HG03378 (cell line): ENCODE data around the gene FIS1.
A peak's percentile ranks its signal among the peaks of the same experiment; 100 is the strongest.
"Not testable (repeated sequence)": the region's sequence is repeated elsewhere in the genome, so short reads cannot be mapped to it uniquely, and the experiment has no call there.

Source experiments
- ATAC-seq: cut with Tn5 transposase; IDR thresholded peaks from one replicate; pipeline ENCODE4 v1.9.1; 2021; ENCODE audit warnings: mild to moderate bottlenecking, moderate library complexity; ENCODE audit not compliant: unreplicated experiment

Gene FIS1

DNA sequence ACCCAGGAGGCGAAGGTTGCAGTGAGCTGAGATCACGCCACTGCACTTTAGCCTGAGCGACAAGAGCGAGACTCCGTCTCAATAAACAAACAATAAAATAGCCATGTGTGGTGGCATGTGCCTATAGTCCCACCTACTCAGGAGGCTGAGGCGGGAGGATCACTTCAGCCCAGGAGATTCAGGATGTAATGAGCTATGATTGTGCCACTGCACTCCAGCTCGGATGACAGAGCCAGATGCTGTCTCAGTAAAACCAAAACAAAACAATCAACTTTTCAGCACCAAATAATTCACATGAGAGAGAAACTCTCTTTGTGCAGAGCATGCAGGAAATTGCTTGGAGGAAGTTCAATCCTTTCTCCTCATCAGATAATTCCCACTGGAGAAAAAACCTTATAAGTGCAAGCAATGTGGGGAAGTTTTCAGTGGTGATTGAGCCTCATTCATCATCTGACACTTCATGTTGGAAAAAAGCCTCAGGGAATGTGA is 13.4 kb upstream of the FIS1 start:
- ATAC-seq, result no peak

DNA sequence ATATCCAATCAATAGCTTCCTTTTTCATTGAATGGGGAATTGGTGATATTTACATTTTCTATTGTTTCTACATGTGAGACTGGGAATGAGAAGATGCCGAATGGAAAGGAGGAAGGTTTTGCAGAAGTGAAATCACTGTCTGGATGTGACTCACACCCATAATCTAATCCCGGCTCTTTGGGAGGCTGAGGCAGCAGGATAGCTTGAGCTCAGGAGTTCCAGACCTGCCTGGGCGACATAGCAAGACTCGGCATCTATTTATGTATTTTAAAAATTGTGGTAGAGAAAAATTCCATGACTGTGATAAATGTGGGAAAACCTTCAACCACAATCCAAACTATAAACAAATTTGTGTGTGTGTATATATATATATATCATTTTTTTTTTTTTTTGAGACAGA is 10.9 kb upstream of the FIS1 start:
- ATAC-seq, result no peak

DNA sequence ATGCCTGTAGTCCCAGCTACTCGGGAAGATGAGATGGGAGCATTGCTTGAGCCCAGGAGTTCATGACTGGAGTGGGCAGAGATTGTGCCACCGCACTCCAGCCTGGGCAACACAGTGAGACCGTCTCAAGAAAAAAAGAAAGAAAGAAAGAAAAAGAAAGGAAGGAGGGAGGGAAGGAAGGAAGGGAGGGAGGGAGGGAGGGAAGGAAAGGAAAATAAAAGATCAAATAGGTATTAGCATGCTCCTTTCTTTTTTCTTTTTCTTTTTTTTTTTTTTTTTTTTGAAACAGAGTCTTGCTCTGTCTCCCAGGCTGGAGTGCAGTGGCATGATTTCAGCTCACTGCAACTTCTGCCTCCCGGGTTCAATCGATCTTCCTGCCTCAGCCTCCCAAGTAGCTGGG is 8.3 kb upstream of the FIS1 start:
- not testable (repeated sequence) for ATAC-seq

DNA sequence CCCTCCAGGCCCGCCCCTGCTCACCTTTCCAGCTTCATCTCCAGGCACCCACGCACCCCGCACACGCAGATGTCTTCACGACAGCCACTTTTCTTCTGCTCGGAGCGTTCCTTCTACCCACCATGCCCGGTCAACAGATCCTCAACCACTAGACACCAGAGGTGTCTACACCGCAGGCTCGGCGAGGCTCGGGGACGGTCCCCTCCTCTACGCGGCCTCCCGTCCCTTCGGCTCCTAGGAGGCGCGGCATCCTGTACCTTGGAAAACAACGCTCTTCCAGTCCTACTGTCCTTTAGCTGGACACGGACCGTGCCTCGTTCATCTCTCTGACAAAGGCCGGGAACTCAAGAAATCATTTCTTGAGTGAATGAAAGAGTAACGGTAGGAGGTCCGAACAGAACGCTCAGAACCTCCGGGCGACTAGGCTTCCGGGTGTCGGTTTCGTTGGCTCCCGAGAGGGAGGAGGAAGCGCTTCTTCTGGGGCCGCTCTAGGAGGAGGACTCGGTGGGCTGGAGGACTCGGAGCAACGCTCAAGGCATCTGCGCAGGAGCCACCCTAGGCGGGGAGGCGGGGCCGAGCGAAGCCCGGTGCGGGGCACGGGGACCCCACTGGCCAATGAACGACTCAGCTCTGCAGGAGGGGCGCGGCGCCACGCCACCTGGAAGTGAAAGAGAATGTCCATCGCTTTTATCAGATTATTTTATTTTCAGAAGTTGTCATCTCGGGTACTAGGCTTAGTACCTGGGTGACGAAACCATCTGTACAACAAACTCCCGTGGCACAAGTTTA is 7.2 kb upstream of the FIS1 start:
- peak; percentile 87 for ATAC-seq

DNA sequence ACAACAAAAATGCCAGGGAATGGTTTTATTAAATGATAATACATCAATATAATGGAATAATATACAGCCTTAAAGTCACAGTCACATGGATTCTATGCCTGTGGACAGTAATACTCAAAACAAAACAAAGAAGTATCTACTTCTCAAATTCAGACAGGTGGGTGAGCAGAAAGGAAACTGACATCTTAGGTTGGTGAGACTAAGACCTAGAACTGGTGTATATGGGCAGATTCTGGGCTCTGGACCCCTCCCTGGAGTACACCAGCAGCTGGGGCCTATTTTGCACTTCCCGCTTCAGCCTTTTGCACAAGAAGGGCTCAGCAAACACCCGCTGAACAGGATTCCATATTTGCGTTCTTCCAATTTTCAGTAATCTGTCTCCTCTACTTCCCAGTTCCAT is 5.4 kb upstream of the FIS1 start:
- no peak for ATAC-seq

DNA sequence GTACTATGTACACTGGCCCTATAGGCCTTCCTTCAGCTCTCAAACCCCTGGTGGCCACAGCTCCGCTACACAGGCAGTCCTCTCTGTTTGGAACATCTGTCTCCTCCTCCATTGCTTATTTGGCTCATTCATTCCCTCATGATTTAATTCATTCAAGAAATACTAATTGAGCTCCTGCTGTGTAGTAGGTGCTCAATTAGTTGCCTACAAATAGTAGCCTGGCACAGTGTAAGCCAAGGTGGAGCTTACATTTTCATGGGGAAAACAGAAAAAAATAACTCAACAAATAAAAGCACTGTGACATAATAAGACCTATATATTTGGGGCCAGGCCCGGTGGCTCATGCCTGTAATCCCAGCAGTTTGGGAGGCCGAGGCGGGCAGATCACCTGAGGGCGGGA is 3.4 kb upstream of the FIS1 start:
- no peak for ATAC-seq

DNA sequence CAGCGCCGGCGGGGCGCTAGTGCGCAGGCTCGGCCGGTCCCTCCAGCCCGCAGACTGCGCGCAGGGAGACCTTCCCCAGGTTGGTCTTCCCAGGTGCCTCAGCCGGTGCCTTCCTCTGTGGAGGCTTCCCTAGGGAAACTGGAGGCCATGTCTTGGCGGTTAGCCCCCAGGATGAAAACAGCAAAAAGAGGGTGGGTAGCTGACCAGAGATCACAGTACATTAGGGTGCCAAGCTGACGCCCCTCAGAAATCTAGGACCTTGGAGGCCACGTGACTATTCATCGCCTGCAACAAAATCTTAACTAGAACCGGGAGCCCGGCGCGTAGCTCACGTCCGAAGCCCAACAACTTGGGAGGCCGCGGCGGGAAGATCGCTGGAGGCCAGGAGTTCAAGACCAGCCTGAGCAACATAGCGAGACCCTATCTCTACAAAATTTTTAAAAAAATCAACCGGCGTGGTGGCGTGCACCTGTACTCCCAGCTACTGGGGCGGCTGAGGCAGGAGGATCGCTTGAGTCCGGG is 327 bp upstream of the FIS1 start:
- ATAC-seq, result no peak

DNA sequence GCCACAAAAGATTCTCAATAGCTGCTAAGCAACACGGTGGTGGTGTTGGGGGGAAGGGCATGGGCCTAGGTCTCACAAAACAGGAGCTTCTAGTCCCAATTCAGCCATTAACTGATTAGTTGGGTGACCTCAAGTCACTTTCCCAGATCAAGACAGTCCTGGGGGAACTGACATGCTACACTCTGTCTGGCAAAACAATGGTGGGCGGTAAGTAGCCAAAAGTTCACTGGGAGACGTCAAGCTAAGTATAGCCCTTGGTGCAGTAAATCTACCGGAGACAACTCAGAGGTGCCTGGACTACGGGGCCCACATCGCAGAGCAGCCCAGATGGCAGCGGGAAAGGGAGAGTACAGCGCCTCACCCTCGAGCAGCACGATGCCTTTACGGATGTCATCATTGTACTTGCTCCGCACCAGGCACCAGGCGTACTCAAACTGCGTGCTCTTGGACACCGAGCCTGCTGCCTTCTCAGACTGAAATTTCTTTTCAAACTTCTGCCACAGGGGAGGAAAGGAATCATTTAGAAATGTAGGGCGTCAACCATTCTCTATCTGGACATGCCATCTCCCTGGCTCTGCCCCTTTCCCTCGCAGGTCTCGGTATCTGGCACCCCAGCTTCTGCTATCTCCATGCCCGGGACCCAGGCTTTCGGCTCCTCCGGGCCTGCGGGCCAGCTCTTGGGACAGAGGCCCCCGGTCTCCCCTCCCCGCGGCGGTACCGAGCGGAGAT is 1.1 kb downstream of the FIS1 start:
- no peak for ATAC-seq

DNA sequence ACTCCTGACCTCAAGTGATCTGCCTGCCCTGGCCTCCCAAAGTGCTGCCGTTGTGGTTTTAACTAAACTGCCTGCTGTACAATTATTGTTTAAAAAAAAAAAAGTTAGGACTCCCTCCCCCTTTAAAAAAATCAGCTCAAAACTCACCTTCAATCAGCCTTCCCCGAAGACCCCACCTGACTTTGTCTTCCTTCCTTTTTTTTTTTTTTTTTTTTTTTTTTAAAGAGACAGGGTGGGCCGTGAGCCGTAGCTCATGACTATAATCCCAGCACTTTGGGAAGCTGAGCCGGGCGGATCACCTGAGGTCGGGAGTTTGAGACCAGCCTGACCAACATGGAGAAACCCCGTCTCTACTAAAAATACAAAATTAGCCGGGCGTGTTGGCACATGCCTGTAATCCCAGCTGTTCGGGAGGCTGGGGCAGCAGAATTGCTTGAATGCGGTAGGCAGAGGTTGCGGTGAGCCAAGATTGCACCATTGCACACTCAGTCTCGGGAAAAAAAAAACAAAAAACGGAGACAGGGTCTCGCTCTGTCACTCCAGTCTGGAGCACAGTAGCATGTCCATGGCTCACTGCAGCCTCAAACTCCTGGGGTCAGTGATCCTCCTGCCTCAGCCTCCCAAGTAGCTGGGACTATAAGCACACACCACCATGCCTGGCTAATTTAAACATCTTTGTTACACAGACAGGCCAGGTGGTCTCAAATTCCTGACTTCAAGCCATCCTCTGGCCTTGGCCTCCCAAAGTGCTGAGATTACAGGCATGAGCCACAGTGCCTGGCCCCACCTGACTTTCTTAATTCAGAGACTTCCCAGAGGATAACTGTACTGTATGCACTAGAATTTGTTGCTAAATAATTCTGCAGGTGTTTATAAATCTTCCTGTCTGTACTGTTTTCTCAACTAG is 3.2 kb downstream of the FIS1 start:
- ATAC-seq, result no peak

DNA sequence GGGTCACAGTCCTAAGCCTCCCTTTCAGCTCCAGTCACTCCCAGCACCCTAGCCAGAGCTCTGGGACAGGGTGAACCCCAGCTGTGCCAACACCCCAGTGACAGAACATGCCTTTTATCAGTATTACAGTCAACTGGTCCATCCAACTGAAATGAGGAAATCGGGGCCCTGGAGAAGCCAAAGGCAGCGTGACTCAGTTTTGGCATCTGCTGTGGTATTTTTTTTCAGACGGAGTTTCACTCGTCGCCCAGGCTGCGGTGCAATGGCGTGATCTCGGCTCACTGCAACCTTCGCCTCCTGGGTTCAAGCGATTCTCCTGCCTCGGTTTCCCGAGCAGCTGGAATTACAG is 3.9 kb downstream of the FIS1 start:
- ATAC-seq, result no peak

DNA sequence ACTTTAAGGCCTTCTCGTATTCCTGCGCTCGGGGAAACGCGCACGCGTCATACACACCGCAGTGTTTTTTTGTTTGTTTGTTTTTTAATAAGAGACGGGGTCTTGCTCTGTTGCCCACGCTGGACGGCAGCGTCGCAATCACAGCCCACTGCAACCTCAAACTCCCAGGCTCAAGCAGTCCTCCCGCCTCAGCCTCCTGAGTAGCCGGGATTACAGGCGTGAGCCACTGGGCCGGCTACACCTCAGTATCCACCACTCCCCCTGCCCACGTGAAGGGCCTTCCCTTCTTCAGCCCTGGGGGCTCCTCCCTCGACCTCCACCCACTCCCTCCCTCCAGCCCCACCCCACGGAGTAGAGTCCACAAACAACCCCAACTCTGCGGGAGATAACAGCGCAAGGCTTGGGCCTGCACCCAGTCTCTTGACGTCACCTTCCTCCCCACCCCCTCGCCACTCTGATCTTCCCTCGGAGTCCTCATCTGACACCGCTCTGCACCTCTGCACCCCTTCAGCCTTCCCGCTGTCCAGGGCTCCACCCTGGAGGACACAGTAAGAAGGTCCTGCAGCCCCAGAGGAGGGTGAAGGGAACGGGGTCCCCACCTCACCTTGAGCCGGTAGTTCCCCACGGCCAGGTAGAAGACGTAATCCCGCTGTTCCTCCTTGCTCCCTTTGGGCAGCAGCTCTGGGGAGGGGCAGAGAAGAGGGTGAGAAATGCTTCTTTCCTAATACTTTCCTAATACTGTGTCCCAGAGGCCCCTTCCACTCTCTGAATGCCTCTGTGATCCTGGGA is 4.5 kb downstream of the FIS1 start:
- ATAC-seq, result no peak

DNA sequence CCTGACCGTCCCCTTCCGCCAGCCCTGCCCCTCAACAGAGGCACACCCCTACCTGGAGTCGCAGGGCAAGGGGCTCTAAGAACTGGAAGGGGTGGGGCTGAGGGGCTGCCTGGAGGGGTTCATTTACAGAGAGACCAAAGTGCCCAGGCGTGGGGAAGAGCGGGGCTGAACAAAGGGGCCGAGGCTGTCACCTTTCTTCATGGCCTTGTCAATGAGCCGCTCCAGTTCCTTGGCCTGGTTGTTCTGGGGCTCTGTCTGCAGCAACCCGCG is 5.0 kb downstream of the FIS1 start:
- ATAC-seq, result no peak

DNA sequence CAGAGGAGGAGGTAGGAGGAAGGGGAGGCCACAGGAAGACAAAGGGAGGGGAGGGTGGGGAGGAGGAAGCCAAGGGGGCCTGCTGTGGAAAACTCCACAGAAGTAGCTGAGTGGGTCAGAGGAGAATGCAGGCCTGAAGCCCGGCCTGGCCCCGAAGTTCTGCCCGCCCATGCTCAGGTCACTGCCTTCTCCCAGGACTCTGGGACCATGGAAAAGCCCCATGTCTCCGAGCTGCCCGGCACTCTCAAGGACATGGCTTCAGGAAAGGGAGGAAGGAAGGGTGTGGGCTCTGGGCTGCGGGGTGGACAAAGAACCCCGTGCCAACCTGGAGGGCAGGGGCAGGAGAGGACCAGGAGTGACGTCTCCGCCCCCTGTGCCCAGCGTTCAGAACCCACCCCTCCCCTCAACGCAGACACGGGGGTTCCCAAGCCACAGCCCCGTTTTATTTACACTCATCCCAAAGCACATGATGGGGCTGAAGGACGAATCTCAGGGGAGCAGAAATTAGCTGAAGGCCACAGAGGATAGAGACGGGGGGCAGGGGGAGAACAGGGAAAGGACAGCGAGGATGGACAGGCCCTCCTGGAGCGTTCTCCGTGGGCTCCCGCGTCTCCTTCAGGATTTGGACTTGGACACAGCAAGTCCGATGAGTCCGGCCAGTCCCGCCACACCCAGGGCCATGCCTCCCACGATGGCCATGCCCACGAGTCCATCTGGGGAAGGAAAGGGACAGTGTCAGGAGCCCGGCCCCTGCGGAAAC is 5.5 kb downstream of the FIS1 start:
- no peak for ATAC-seq

DNA sequence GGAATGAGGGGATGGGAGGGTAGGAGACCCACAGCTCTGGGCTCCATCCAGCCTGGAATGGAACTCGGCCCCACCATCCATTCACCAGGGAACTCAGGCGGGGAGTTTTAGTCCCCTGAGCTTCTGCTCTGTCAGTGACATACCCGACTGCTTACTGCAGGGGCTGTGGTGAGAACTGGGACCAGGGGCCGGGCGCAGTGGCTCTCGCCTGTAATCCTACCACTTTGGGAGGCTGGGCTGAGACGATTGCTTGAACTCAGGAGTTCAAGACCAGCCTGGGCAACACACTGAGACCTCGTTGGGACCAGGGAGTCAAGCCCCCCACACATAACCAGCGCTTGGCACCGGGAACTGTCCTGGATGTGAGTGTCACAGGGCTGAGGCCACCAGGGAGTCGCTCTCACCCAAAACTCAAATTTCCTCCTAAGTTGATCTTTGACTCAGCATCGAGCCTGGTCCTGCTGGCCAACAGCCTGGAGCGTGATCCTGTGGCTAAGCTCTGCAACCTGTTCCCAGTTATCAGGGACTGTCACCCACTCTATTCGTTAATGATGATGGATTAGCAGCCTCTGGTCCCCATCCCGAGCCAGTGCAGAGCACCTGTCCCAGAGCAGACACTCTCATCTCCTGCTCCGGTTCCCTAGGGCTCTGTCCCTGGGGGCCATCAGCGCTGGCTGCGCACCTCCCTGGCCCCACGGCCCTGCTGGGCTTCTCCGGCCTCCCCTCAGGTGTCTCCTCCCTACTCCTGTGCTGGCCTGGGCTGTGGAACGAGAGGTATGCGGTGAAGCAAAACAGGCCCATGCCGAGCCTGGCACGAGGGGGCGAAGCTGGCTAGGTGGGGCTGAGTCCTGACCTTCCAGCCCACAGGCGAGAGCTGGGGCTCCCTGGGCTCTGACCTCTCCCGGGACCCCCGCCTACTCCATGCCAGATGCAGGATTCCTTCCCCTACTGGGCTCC is 6.4 kb downstream of the FIS1 start:
- ATAC-seq, result no peak

DNA sequence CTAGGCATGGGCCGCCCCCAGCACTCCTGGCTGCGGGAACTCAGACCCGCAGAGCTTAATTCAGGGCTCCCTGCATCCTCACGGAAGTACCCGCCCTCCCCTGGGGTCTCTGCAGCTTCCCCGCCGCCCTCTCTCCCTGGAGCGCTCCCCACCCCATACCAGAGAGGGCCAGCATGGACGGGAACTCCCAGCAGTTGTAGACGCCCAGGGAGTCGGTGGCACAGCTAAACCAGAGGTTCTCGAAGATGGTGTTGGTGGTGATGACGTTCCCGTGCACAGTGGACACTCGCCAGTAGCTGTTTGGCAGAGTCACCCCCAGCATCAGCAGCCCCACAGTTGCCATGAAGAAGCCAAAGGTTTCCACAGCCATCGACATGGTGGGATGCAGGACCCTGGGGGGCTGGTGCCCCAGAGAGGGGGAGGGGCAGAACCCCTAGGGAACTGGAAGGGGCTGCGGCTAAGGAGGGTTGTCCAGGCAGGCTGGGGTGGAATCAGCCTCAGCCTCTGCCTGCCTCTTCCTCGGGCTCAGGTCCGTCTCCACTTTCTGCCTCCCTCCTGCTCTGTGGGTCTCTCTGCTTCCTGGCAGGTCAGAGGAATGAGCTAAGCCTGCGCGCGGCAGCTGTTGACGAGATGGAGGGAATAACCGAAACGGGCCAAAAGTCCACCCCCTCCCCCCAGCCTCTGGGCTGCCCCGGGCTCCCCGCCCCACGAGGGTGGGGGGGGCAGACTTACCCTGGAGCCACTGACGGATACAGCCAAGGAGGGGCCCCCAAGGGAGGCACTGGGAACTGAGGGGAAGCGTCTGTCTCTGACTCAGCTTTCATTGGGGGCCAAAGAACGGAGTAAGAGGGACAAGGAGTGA is 7.4 kb downstream of the FIS1 start, which contains the start of gene CLDN15:
Gene CLDN15 (minus strand): TSS at position 597 of the 862 bp plus-strand sequence. CDS start 221 bp downstream, at position 376.
- no peak for ATAC-seq

DNA sequence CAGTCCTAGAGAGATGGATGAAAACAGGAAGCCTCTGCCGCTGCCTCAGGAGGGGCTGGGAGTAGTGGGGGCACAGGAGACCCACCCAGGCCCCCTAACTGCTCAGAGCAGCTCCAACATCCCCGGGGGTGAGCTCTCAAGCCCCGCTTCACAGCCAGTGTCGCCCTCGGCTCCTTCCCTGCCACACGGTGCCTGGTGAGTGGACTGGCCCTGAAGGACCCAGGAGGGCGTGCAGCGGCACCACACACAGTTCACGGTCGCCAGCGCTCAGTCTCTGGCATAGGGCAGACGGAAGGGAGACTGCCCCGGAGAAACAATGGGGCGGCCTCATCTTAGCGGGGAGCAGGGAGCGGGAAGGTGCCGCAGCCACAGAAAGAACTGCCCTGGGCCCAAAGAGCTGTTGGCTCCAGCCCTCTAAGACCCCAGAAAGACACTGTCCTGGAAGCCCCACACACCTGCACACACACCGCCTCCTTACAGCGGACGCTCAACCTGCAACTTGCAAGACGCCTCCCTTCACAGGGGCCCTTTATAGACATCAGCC is 8.5 kb downstream of the FIS1 start:
- no peak for ATAC-seq

DNA sequence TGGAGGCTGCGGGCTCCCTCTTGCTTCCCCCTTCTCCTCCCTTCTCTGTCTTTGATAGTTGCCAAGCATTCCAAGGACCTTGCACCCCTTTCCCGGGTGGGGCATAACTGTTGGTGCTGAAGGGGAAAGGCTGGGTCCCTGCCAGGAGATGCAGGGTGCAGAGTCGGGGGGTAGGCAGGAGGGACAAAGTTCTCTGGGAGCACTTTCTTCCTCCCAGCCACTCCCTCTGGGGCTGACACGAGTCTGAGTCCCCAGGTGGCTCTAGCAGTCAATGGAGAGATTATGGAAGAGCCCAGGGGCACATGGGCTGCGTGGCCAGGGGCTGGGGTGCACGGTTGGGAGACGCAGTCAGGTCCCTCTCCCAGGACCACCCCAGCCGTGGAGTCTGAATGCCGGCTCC is 9.4 kb downstream of the FIS1 start:
- ATAC-seq, result no peak
